ENCODE results near the gene FECH.

DNA sequence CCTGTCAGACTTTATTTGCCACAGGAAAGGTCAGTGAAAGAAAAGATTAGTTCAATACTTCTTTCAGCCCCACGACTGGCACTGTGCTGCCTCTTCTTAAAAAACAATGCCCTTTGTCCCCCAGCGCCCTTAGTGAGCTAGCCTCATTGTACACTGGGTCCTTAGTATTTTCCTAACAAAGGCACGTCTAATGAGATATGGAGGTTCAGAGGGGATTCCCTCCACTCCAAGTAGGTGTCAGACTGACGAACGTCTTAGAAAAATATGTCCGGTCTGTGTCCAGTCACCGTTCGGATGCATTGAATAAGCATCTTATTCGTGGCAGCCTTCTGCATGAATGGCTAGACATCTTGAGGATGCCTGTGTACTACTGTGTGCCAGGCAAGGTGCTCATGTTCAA, 1.1 kb downstream of the FECH start:
- TF ChIP-seq, protein P1, sequence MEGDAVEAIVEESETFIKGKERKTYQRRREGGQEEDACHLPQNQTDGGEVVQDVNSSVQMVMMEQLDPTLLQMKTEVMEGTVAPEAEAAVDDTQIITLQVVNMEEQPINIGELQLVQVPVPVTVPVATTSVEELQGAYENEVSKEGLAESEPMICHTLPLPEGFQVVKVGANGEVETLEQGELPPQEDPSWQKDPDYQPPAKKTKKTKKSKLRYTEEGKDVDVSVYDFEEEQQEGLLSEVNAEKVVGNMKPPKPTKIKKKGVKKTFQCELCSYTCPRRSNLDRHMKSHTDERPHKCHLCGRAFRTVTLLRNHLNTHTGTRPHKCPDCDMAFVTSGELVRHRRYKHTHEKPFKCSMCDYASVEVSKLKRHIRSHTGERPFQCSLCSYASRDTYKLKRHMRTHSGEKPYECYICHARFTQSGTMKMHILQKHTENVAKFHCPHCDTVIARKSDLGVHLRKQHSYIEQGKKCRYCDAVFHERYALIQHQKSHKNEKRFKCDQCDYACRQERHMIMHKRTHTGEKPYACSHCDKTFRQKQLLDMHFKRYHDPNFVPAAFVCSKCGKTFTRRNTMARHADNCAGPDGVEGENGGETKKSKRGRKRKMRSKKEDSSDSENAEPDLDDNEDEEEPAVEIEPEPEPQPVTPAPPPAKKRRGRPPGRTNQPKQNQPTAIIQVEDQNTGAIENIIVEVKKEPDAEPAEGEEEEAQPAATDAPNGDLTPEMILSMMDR (optimal IDR thresholded peaks at IDR 0.05 in 1 of 3, IDR thresholded peaks at IDR 0.05 in 1 of 3, conservative IDR thresholded peaks at IDR 0.05 in 1 of 3; ENCODE audit: extremely low read depth in 1 of 3, insufficient read depth in 2 of 3, low read length in 3 of 3), result no peak
- TF ChIP-seq EZH2 (IDR thresholded peaks at IDR 0.05; ENCODE audit: low read length), result no peak
